PFSK-1 (cell line): ENCODE results near the gene CD44.
A peak's percentile ranks its signal among the peaks of the same experiment; 100 is the strongest.

Source experiments
- FOXP2 ChIP-seq: optimal IDR thresholded peaks from 2 replicates; pipeline ENCODE3; 2011; ENCODE audit warnings: borderline replicate concordance, control low read depth, inconsistent platforms; ENCODE audit not compliant: insufficient read depth; ENCODE audit errors: extremely low read length, extremely low read depth
- POLR2AphosphoS5 ChIP-seq: IDR thresholded peaks from 2 replicates; pipeline ENCODE4 v1.6.1; 2012; ENCODE audit warnings: low read depth, mild to moderate bottlenecking, control low read depth, low read length, moderate library complexity
- SIN3A ChIP-seq: IDR thresholded peaks from 2 replicates; pipeline ENCODE4 v1.6.1; 2012; ENCODE audit warnings: mild to moderate bottlenecking, low read length, moderate library complexity, borderline replicate concordance; ENCODE audit not compliant: insufficient read depth
- TAF1 ChIP-seq: IDR thresholded peaks from 2 replicates; pipeline ENCODE4 v1.6.1; 2012; ENCODE audit warnings: low read length, control low read depth, borderline replicate concordance; ENCODE audit not compliant: insufficient read depth
- TF ChIP-seq, protein P1 (sequence below), 2 experiments: IDR thresholded peaks; 2 replicates each; pipeline versions ENCODE4 v1.6.1 to v1.8.0; 2011 to 2012; ENCODE audit warnings: low read depth in 2 of 2, low read length in 2 of 2, control low read depth in 1 of 2, inconsistent platforms in 1 of 2, mild to moderate bottlenecking in 1 of 2, moderate library complexity in 1 of 2; ENCODE audit not compliant: insufficient read depth in 1 of 2

The CD44 gene

DNA sequence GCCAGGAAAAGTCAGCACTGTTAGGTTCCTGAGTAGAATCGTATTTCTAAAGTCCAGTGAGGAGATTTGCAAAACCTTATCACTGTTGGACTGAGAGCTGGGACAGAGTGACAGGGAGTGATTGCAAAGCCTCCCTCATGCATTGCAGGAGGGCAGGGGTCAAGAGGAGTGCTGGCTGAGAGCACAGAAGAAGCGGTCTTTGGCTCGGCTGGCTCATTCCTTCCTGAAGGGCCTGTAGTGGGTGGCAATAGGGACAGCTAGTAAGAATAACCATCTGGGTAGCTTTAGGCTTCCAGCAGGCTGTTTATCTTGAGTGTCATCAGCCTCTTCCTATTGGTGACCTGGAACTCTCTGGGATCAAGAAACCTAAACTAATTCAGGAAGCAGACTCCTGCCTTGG is 53.4 kb downstream of the CD44 start:
- TF ChIP-seq, protein P1, sequence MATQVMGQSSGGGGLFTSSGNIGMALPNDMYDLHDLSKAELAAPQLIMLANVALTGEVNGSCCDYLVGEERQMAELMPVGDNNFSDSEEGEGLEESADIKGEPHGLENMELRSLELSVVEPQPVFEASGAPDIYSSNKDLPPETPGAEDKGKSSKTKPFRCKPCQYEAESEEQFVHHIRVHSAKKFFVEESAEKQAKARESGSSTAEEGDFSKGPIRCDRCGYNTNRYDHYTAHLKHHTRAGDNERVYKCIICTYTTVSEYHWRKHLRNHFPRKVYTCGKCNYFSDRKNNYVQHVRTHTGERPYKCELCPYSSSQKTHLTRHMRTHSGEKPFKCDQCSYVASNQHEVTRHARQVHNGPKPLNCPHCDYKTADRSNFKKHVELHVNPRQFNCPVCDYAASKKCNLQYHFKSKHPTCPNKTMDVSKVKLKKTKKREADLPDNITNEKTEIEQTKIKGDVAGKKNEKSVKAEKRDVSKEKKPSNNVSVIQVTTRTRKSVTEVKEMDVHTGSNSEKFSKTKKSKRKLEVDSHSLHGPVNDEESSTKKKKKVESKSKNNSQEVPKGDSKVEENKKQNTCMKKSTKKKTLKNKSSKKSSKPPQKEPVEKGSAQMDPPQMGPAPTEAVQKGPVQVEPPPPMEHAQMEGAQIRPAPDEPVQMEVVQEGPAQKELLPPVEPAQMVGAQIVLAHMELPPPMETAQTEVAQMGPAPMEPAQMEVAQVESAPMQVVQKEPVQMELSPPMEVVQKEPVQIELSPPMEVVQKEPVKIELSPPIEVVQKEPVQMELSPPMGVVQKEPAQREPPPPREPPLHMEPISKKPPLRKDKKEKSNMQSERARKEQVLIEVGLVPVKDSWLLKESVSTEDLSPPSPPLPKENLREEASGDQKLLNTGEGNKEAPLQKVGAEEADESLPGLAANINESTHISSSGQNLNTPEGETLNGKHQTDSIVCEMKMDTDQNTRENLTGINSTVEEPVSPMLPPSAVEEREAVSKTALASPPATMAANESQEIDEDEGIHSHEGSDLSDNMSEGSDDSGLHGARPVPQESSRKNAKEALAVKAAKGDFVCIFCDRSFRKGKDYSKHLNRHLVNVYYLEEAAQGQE (IDR thresholded peaks at IDR 0.05; ENCODE audit: insufficient read depth in 1 of 2, low read depth in 2 of 2, low read length in 2 of 2): 0 out of 4 replicates have a peak, but pooled peaks of 1 of the 2 experiments have one; percentile 18
- TF ChIP-seq POLR2AphosphoS5: no peak

DNA sequence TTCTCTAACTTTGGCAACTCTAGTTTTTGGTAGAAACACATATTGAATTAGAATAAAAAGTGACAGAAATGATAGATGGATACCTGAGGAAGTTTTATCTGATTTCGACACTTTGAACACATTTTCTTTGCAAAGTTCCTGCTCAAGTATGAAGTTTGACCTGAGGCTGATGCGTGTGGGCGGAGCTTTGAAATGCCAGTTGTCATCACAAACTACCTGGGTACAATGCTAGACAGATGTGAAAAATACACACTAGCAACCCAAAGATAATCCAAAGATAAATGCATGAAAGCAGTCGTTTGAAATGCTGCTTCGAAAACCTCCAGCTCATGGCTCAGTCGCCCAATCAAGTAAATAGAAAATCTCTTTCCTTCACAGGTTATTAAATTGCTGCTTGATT is 54.8 kb downstream of the CD44 start:
- TF ChIP-seq TAF1 (no peak), FOXP2 (no peak), POLR2AphosphoS5 (no peak), SIN3A (no peak)
- TF ChIP-seq, protein P1 (IDR thresholded peaks at IDR 0.05; ENCODE audit: insufficient read depth in 1 of 2, low read depth in 2 of 2, low read length in 2 of 2): no peak

DNA sequence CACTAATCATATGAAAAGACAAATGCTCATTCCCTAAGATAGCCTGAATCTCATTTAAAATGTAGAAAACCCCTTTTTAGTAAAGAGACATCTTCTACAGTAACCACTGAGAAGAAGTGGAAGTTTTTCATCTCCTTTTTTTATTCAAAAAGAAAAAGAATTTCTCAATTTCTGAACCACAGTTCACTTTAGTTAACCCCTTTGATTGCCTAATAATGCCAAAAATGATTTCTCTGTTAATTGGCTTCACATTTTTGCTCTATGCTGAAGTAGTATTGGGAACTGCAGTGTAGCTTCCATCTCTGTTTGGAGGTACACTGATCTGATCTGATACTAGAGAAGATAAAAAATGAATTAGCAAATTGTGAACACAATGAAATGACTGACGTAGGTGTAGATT is 58.3 kb downstream of the CD44 start:
- TF ChIP-seq TAF1: no peak
- TF ChIP-seq POLR2AphosphoS5: no peak
- TF ChIP-seq, protein P1 (IDR thresholded peaks at IDR 0.05; ENCODE audit: insufficient read depth in 1 of 2, low read depth in 2 of 2, low read length in 2 of 2): no peak
- TF ChIP-seq FOXP2: no peak
- TF ChIP-seq SIN3A: no peak

DNA sequence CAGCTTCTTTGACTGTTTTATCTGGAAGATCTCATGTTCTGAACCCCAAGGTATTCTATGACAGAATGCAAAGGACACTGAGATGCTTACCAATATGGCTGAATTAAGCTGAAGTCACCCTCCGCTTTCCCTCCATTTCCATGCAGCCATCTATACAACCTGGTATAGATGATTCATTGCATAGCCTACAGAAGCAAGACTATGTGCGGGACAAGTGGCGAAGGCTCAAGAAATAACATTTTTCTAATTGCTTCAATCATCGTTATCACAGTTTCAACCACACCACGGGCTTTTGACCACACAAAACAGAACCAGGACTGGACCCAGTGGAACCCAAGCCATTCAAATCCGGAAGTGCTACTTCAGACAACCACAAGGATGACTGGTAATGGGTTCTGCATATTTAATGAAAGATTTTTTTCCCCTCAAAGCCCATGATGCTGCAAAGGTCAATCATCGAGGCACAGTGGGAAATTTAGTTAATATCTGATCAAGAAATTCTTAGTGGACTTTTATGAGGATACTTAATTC is 61.9 kb downstream of the CD44 start:
- TF ChIP-seq POLR2AphosphoS5: no peak
- no peak for TF ChIP-seq SIN3A

DNA sequence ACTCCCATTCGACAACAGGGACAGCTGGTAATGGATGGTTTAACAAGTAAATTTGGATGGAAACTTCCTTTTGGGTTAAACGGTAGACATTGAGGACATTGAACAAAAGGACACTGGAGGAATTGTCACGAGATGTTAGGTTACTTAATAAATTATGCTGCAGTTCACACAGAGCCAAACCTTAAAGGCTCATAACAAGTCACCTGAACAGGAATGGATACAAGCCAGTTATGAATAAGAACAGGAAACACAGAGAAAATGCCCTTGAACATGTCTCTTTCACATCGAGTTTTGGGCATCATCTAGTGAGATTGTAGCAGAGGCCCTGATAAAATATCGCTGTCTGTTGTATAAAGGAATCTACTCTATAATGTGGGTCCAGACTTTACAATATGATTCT is 65.6 kb downstream of the CD44 start:
- TF ChIP-seq, protein P1 (IDR thresholded peaks at IDR 0.05; ENCODE audit: insufficient read depth in 1 of 2, low read depth in 2 of 2, low read length in 2 of 2): no peak
- no peak for TF ChIP-seq SIN3A
- TF ChIP-seq FOXP2: no peak
- TF ChIP-seq POLR2AphosphoS5: no peak
- no peak for TF ChIP-seq TAF1

DNA sequence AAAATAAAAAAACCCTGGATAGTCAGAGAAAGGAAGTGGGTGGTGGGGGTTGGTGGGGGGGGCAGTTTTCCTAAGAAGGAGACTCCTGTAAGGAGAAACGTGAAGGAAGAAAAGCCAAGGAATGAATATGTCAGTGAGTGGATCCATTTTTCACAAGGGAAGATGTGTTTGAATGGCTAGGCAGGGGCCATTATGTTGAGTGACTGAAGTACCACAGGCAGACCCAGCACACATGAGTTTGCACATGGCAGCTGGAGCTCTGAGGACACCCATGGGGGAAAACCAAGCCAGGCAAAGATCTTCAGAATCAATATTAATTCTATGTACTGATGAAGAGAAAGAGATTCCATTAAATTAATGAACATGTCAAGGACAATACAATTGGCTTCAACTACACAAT is 67.6 kb downstream of the CD44 start:
- no peak for TF ChIP-seq FOXP2
- TF ChIP-seq TAF1: no peak
- TF ChIP-seq POLR2AphosphoS5: no peak
- TF ChIP-seq, protein P1 (IDR thresholded peaks at IDR 0.05; ENCODE audit: insufficient read depth in 1 of 2, low read depth in 2 of 2, low read length in 2 of 2): no peak
- TF ChIP-seq SIN3A: no peak
